PC-3 (cell line): ENCODE data around the gene WDR1. TPM values are rescaled to one million over a fixed set of nuclear protein-coding genes. Genes with fewer than 3 reads are reported as not detected.

Source experiments
- ATAC-seq: fragments of 200-7000 bp; cut with Tn5 transposase; 2 replicates; pipeline ENCODE4 v1.9.1; 2020; ENCODE audit warnings: mild to moderate bottlenecking, moderate library complexity
- BruUV-seq: library from RNA; stranded (reverse); fragments of 400-500 nt; replicated peaks from 2 replicates; lab custom pipeline; 2021; lab: Mats Ljungman, UMichigan
- CTCF ChIA-PET: fragments of 300-600 bp; sonication (Branson Sonifier 250); formaldehyde crosslinking; loops from one replicate; lab custom pipeline; 2022; ENCODE audit warnings: antibody characterized with exemption; lab: Charles Lee
- POLR2A ChIA-PET: fragments of 300-600 bp; sonication (Branson Sonifier 250); formaldehyde crosslinking; loops from one replicate; lab custom pipeline; 2022; ENCODE audit warnings: antibody characterized with exemption; ENCODE audit not compliant: unreplicated experiment; lab: Charles Lee
- DNase-seq: peaks from one replicate; pipeline ENCODE4 v3.0.0-alpha.2; 2015
- H2AFZ ChIP-seq: fragments of 300-600 bp; sonication (generic); 2 replicates; pipeline ENCODE4 v1.6.0; 2016; ENCODE audit warnings: antibody characterized with exemption, low read length
- H3F3A ChIP-seq: fragments of 300-600 bp; sonication (generic); one replicate; pipeline ENCODE4 v1.6.0; 2017; ENCODE audit warnings: antibody characterized with exemption, low read length, control low read depth, mild to moderate bottlenecking; ENCODE audit not compliant: unreplicated experiment
- H3K27ac ChIP-seq: fragments of 300-600 bp; sonication (generic); 2 replicates; pipeline ENCODE4 v1.5.1; 2016; ENCODE audit warnings: mild to moderate bottlenecking, low read length
- H3K27me3 ChIP-seq: fragments of 300-600 bp; sonication (generic); 2 replicates; pipeline ENCODE4 v1.6.1; 2016; ENCODE audit warnings: low read length, mixed read lengths
- H3K36me3 ChIP-seq: fragments of 300-600 bp; sonication (generic); 2 replicates; pipeline ENCODE4 v1.6.1; 2016; ENCODE audit warnings: low read depth, mixed run types, low read length, mixed read lengths
- H3K4me1 ChIP-seq: fragments of 300-600 bp; sonication (generic); 2 replicates; pipeline ENCODE4 v1.5.1; 2016; ENCODE audit warnings: low read length; ENCODE audit not compliant: insufficient read depth
- H3K4me2 ChIP-seq: fragments of 300-600 bp; sonication (generic); 2 replicates; pipeline ENCODE4 v1.6.0; 2016; ENCODE audit warnings: low read length
- H3K4me3 ChIP-seq: fragments of 300-600 bp; sonication (generic); 2 replicates; pipeline ENCODE4 v1.5.1; 2016; ENCODE audit warnings: mild to moderate bottlenecking, low read length, mixed read lengths
- H3K79me2 ChIP-seq: fragments of 300-600 bp; sonication (generic); 2 replicates; pipeline ENCODE4 v1.6.1; 2017; ENCODE audit warnings: low read length, mixed read lengths
- H3K9ac ChIP-seq: fragments of 300-600 bp; sonication (generic); 2 replicates; pipeline ENCODE4 v1.6.0; 2016; ENCODE audit warnings: mild to moderate bottlenecking, low read length
- H3K9me2 ChIP-seq: fragments of 300-600 bp; sonication (generic); replicated peaks from 2 replicates; pipeline ENCODE4 v1.6.1; 2016; ENCODE audit warnings: mixed run types, low read length, mixed read lengths
- H3K9me3 ChIP-seq: fragments of 300-600 bp; sonication (generic); 2 replicates; pipeline ENCODE4 v1.6.1; 2016; ENCODE audit warnings: low read length, mixed read lengths
- H4K20me1 ChIP-seq: fragments of 300-600 bp; sonication (generic); 2 replicates; pipeline ENCODE4 v1.6.1; 2016; ENCODE audit warnings: low read length, mixed read lengths
- EZH2 ChIP-seq: fragments of 300-600 bp; sonication (generic); IDR thresholded peaks from one replicate; pipeline ENCODE4 v1.6.1; 2017; ENCODE audit warnings: antibody characterized with exemption, mild to moderate bottlenecking, low read length; ENCODE audit not compliant: unreplicated experiment
- EZH2phosphoT487 ChIP-seq: fragments of 300-600 bp; sonication (generic); IDR thresholded peaks from 2 replicates; pipeline ENCODE4 v1.6.1; 2018; ENCODE audit warnings: mild to moderate bottlenecking, antibody characterized with exemption, low read length, borderline replicate concordance
- intact Hi-C: fragments of 100-400 bp; cut with micrococcal nuclease; formaldehyde crosslinking; loops from 2 replicates; pipeline ENCODE4 v1.9.0; 2023
- total RNA-seq: library from RNA; depleted of rRNA; stranded (reverse); fragments of >200 nt; gene quantifications from 2 replicates; pipeline ENCODE4 v1.2.3, GENCODE V29; 2014
- TF ChIP-seq, protein P1 (sequence below): fragments of 300-600 bp; sonication (generic); conservative IDR thresholded peaks from 2 replicates; pipeline ENCODE4 v1.5.1; 2017; ENCODE audit warnings: antibody characterized with exemption, low read depth, mild to moderate bottlenecking, low read length

WDR1 gene
- total RNA-seq, 1 experiment from 2014 or later: 150 TPM

DNA sequence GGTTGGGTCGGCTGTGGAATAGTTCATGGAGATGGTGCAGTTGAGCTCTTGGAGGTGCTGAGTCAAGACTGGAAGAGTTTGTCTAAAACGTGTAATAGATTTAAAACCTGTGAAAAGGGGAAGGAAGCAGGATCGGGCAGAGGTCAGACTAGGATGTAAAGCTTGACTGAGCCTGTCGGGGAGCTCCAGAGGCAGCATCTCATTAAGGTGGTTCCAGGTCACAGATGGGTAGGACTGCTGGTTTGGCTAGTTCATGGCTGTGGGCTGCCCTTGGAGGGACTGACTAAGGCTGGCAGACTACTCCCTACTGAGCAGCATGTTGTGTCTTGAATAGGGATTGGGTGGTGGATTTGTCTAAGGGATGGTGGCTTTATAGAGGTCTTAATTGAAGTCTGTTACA, 28.4 kb upstream of the WDR1 start:
- no peaks in the 10 kb centered on the region for H3K79me2 ChIP-seq
- TF ChIP-seq, protein P1, sequence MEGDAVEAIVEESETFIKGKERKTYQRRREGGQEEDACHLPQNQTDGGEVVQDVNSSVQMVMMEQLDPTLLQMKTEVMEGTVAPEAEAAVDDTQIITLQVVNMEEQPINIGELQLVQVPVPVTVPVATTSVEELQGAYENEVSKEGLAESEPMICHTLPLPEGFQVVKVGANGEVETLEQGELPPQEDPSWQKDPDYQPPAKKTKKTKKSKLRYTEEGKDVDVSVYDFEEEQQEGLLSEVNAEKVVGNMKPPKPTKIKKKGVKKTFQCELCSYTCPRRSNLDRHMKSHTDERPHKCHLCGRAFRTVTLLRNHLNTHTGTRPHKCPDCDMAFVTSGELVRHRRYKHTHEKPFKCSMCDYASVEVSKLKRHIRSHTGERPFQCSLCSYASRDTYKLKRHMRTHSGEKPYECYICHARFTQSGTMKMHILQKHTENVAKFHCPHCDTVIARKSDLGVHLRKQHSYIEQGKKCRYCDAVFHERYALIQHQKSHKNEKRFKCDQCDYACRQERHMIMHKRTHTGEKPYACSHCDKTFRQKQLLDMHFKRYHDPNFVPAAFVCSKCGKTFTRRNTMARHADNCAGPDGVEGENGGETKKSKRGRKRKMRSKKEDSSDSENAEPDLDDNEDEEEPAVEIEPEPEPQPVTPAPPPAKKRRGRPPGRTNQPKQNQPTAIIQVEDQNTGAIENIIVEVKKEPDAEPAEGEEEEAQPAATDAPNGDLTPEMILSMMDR: no peak
- TF ChIP-seq EZH2 (no peak), EZH2phosphoT487 (no peak)
- H3K4me2 ChIP-seq: no peak overlapping the region
- intact Hi-C loops: no loop called here
- peaks cover 13% of the 10 kb centered on the region; the same call in 1 of the 2 replicates for H3K27me3 ChIP-seq
- no peaks in the 10 kb centered on the region for H4K20me1 ChIP-seq
- no peak for ATAC-seq
- no peaks in the 10 kb centered on the region for H3K9me2 ChIP-seq
- CTCF ChIA-PET: no interaction called here
- H3K36me3 ChIP-seq: no peaks in the 10 kb centered on the region
- no peak overlapping the region for H3K4me3 ChIP-seq
- no peaks in the 10 kb centered on the region for H3K9me3 ChIP-seq
- H2AFZ ChIP-seq: no peak overlapping the region
- H3K9ac ChIP-seq: no peak overlapping the region
- BruUV-seq: no TSS peak
- no peaks in the 10 kb centered on the region for H3F3A ChIP-seq
- POLR2A ChIA-PET: no interaction called here
- no peak overlapping the region for H3K27ac ChIP-seq
- DNase-seq: no peak
- H3K4me1 ChIP-seq: no peaks in the 10 kb centered on the region

DNA sequence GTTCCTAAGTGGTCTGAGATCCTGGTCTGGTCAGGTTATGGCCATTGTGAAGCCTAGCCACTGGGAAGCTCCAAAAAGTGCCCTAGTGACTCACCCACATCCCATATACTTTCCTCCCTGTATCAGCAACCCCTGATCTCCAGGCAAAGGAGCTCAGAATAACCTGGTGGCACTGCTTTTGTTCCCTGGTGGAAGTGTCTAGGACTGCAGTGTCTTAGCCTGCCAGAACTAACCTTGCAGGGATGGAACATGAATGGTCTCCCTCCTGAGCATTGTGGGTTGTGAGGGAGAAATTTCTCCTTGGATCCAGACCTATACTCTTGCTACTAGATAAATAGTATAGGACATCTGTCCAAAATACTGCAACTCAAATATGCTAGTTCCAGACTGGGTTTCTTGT, 27.9 kb upstream of the WDR1 start:
- ChIA-PET CTCF (no interaction called here), POLR2A (no interaction called here)
- TF ChIP-seq, protein P1: no peak
- no peak for TF ChIP-seq EZH2phosphoT487
- no peak for TF ChIP-seq EZH2
- H4K20me1 ChIP-seq: no peaks in the 10 kb centered on the region
- H3K27ac ChIP-seq: no peak overlapping the region
- no peaks in the 10 kb centered on the region for H3K9me3 ChIP-seq
- H3K4me3 ChIP-seq: no peak overlapping the region
- H3K9me2 ChIP-seq: no peaks in the 10 kb centered on the region
- no peaks in the 10 kb centered on the region for H3F3A ChIP-seq
- no peaks in the 10 kb centered on the region for H3K79me2 ChIP-seq
- H2AFZ ChIP-seq: no peak overlapping the region
- ATAC-seq: no peak
- intact Hi-C loops: no loop called here
- no peaks in the 10 kb centered on the region for H3K36me3 ChIP-seq
- H3K4me1 ChIP-seq: no peaks in the 10 kb centered on the region
- H3K9ac ChIP-seq: no peak overlapping the region
- no peak for DNase-seq
- peaks cover 13% of the 10 kb centered on the region; the same call in 1 of the 2 replicates for H3K27me3 ChIP-seq
- BruUV-seq: no TSS peak
- no peak overlapping the region for H3K4me2 ChIP-seq

DNA sequence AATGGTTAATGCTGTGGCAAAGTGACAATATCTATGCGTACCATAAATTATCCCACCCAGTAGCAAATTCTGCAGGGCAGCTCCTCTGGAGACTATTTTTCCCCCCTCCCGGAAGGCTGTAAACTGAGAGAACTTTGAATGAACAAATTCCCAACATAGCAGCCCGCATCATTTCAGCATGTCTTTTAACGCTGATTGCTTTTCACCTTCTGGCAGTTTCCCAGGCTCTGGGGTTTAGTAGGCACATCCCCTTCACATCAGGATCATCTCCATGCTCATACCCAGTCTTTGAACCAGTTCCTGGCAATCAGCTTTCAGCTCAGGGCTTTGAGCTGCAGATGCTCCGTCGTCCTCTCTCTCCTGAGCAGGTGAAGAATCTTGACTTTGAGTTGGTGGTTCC, 26.6 kb upstream of the WDR1 start:
- H3K79me2 ChIP-seq: no peaks in the 10 kb centered on the region
- TF ChIP-seq, protein P1: no peak
- TF ChIP-seq EZH2phosphoT487: no peak
- TF ChIP-seq EZH2: no peak
- no peak overlapping the region for H3K4me3 ChIP-seq
- H2AFZ ChIP-seq: no peak overlapping the region
- H3K9ac ChIP-seq: no peak overlapping the region
- H3F3A ChIP-seq: no peaks in the 10 kb centered on the region
- no peak overlapping the region for H3K27ac ChIP-seq
- no peaks in the 10 kb centered on the region for H3K36me3 ChIP-seq
- DNase-seq: no peak
- H3K4me2 ChIP-seq: no peak overlapping the region
- no peaks in the 10 kb centered on the region for H4K20me1 ChIP-seq
- BruUV-seq: no TSS peak
- no peaks in the 10 kb centered on the region for H3K9me3 ChIP-seq
- H3K4me1 ChIP-seq: no peaks in the 10 kb centered on the region
- ATAC-seq: no peak
- H3K9me2 ChIP-seq: no peaks in the 10 kb centered on the region
- H3K27me3 ChIP-seq: peaks cover 18% of the 10 kb centered on the region; the same call in 1 of the 2 replicates
- CTCF ChIA-PET: no interaction called here
- POLR2A ChIA-PET: no interaction called here
- intact Hi-C loops: no loop called here
